Hepatocyte (in vitro differentiated cells): Measurements from ENCODE around the gene LYL1. TPM values are rescaled to one million over a fixed set of nuclear protein-coding genes. Genes with fewer than 3 reads are reported as not detected.

Experiments used
- DNase-seq: peaks from one replicate; pipeline ENCODE4 v3.0.0-alpha.2; 2016; ENCODE audit warnings: low spot score
- H2AFZ ChIP-seq: fragments of 200-600 bp; sonication (generic); 2 replicates; pipeline ENCODE4 v1.6.0; 2016; ENCODE audit warnings: antibody characterized with exemption, mild to moderate bottlenecking
- H3K27ac ChIP-seq: fragments of 200-600 bp; sonication (generic); 2 replicates; pipeline ENCODE4 v1.5.1; 2016; ENCODE audit warnings: mild to moderate bottlenecking
- H3K27me3 ChIP-seq: fragments of 200-600 bp; sonication (generic); 2 replicates; pipeline ENCODE4 v1.6.1; 2016
- H3K36me3 ChIP-seq: fragments of 200-600 bp; sonication (generic); replicated peaks from 2 replicates; pipeline ENCODE4 v1.5.1; 2016; ENCODE audit warnings: low read depth; ENCODE audit not compliant: insufficient read depth
- H3K4me1 ChIP-seq: fragments of 200-600 bp; sonication (generic); 2 replicates; pipeline ENCODE4 v1.5.1; 2016; ENCODE audit warnings: mild to moderate bottlenecking, moderate library complexity; ENCODE audit not compliant: insufficient read depth
- H3K4me2 ChIP-seq: fragments of 200-600 bp; sonication (generic); 2 replicates; pipeline ENCODE4 v1.6.0; 2016
- H3K4me3 ChIP-seq: fragments of 200-600 bp; sonication (generic); 2 replicates; pipeline ENCODE4 v1.5.1; 2016; ENCODE audit warnings: mild to moderate bottlenecking
- H3K79me2 ChIP-seq: fragments of 200-600 bp; sonication (generic); 2 replicates; pipeline ENCODE4 v1.6.0; 2017; ENCODE audit warnings: mild to moderate bottlenecking
- H3K9me2 ChIP-seq: fragments of 200-600 bp; sonication (generic); replicated peaks from 2 replicates; pipeline ENCODE4 v1.6.0; 2017; ENCODE audit warnings: mild to moderate bottlenecking; ENCODE audit not compliant: insufficient read depth
- H3K9me3 ChIP-seq: fragments of 200-600 bp; sonication (generic); 2 replicates; pipeline ENCODE4 v1.5.1; 2016; ENCODE audit warnings: low read depth, mild to moderate bottlenecking
- H4K20me1 ChIP-seq: fragments of 200-600 bp; sonication (generic); 2 replicates; pipeline ENCODE4 v1.6.0; 2016; ENCODE audit warnings: mild to moderate bottlenecking; ENCODE audit not compliant: insufficient read depth, poor library complexity, severe bottlenecking
- CTCF ChIP-seq: fragments of 200-600 bp; sonication (generic); IDR thresholded peaks from 2 replicates; pipeline ENCODE4 v1.5.1; 2016; ENCODE audit warnings: antibody characterized with exemption, mild to moderate bottlenecking; ENCODE audit not compliant: poor library complexity
- EZH2 ChIP-seq: fragments of 200-600 bp; sonication (generic); IDR thresholded peaks from 2 replicates; pipeline ENCODE4 v1.6.1; 2016; ENCODE audit warnings: antibody characterized with exemption, mild to moderate bottlenecking, borderline replicate concordance
- EZH2phosphoT487 ChIP-seq: fragments of 200-600 bp; sonication (generic); IDR thresholded peaks from one replicate; pipeline ENCODE4 v1.6.1; 2018; ENCODE audit warnings: antibody characterized with exemption, mild to moderate bottlenecking, low read depth, moderate library complexity; ENCODE audit not compliant: unreplicated experiment, severe bottlenecking
- WGBS: methylation state at CpG from one replicate; pipeline ENCODE4 v1.1.6; 2016; ENCODE audit warnings: low lambda C conversion rate; ENCODE audit errors: missing lambda C conversion rate; 5-methylcytosine and 5-hydroxymethylcytosine counted together
- polyA plus RNA-seq: library from polyadenylated mRNA; unstranded; fragments of >200 nt; fragmentation: Nextera tagmentation; extraction: Ambion mirVana; gene quantifications from 2 replicates; pipeline ENCODE4 v1.2.1, GENCODE V29; 2016
- total RNA-seq: library from RNA; depleted of rRNA; stranded (reverse); fragments of >200 nt; gene quantifications from 2 replicates; pipeline ENCODE4 v1.2.3, GENCODE V29; 2014

LYL1 gene
- total and polyA plus RNA-seq, 2 experiments from 2014 or later: 0.47 to 1.4 TPM

GRCh38 chr19:13066226-13066625 lies 36.4 kb downstream of the LYL1 start:
- Histone ChIP-seq H3K27me3 (peaks cover 24% of the 10 kb centered on the region), H3K27ac (no peak overlapping the region), H2AFZ (no peak overlapping the region), H3K4me2 (no peak overlapping the region), H3K4me1 (peaks cover 28% of the 10 kb centered on the region), H3K36me3 (no peaks in the 10 kb centered on the region), H3K4me3 (no peak overlapping the region), H3K79me2 (no peaks in the 10 kb centered on the region), H3K9me2 (no peaks in the 10 kb centered on the region), H3K9me3 (no peaks in the 10 kb centered on the region), H4K20me1 (peaks cover 2% of the 10 kb centered on the region)
- 96% methylated on average over 5 of the region's 5 CpGs for WGBS
- TF ChIP-seq CTCF (no peak), EZH2 (no peak), EZH2phosphoT487 (no peak)
- no peak for DNase-seq

GRCh38 chr19:13064092-13064489 lies 38.6 kb downstream of the LYL1 start:
- H2AFZ ChIP-seq: no peak overlapping the region
- H3K79me2 ChIP-seq: peaks cover 3% of the 10 kb centered on the region
- WGBS: 88% methylated on average over 6 of the region's 6 CpGs
- H4K20me1 ChIP-seq: peaks cover 2% of the 10 kb centered on the region
- no peaks in the 10 kb centered on the region for H3K9me3 ChIP-seq
- no peak overlapping the region for H3K27ac ChIP-seq
- H3K4me3 ChIP-seq: no peak overlapping the region
- TF ChIP-seq EZH2: no peak
- TF ChIP-seq CTCF: no peak
- TF ChIP-seq EZH2phosphoT487: no peak
- H3K27me3 ChIP-seq: peaks cover 27% of the 10 kb centered on the region
- H3K4me2 ChIP-seq: no peak overlapping the region
- H3K4me1 ChIP-seq: peaks cover 38% of the 10 kb centered on the region
- no peaks in the 10 kb centered on the region for H3K9me2 ChIP-seq
- DNase-seq: no peak
- H3K36me3 ChIP-seq: no peaks in the 10 kb centered on the region

- WGBS: 94% methylated on average over 5 of the region's 5 CpGs
- H3K79me2 ChIP-seq: peaks cover 3% of the 10 kb centered on the region
- H3K4me2 ChIP-seq: no peak overlapping the region
Measured at GRCh38 chr19:13063461-13064091, 39.1 kb downstream of the LYL1 start.

GRCh38 chr19:13062317-13062716 lies 40.3 kb downstream of the LYL1 start:
- H3K9me2 ChIP-seq: no peaks in the 10 kb centered on the region
- DNase-seq: no peak
- TF ChIP-seq EZH2: no peak
- TF ChIP-seq EZH2phosphoT487: no peak
- no peak for TF ChIP-seq CTCF
- peaks cover 2% of the 10 kb centered on the region for H4K20me1 ChIP-seq
- H3K27ac ChIP-seq: no peak overlapping the region
- H3K36me3 ChIP-seq: no peaks in the 10 kb centered on the region
- peaks cover 3% of the 10 kb centered on the region for H3K79me2 ChIP-seq
- H3K27me3 ChIP-seq: peaks cover 27% of the 10 kb centered on the region
- no peak overlapping the region for H3K4me3 ChIP-seq
- H3K9me3 ChIP-seq: no peaks in the 10 kb centered on the region
- H2AFZ ChIP-seq: no peak overlapping the region
- H3K4me1 ChIP-seq: peaks cover 40% of the 10 kb centered on the region
- no peak overlapping the region for H3K4me2 ChIP-seq

More at GRCh38 chr19:13063461-13064091, 39.1 kb downstream of the LYL1 start:
- H4K20me1 ChIP-seq: peaks cover 2% of the 10 kb centered on the region
- no peaks in the 10 kb centered on the region for H3K9me3 ChIP-seq
- H3K9me2 ChIP-seq: no peaks in the 10 kb centered on the region
- H2AFZ ChIP-seq: no peak overlapping the region
- no peak overlapping the region for H3K27ac ChIP-seq
- H3K36me3 ChIP-seq: no peaks in the 10 kb centered on the region
- TF ChIP-seq EZH2phosphoT487: no peak
- no peak for TF ChIP-seq EZH2
- H3K4me3 ChIP-seq: no peak overlapping the region
- no peak for DNase-seq
- H3K27me3 ChIP-seq: peaks cover 27% of the 10 kb centered on the region
- H3K4me1 ChIP-seq: peaks cover 38% of the 10 kb centered on the region
